ENCODE data around the gene UGGT1.

The UGGT1 gene

DNA sequence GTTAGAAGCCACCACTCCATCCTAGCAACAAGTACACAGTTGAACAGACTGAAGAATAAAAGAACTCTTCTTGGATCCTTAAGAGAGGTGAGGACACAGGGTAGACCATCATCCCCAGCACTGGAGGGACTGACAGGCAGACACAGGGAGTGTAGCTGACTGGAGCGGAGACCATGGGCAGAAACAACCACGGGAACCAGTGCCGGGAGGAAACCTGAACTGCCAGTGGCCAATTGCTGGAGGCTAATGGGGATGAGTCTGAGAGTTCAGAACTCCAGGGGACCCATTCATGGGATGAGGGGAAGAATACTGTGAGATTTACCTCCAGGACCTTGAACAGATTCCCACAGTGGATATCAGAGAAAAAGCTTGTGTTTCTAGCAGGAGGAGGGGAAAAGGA, 150.9 kb downstream of the UGGT1 start:
- DNase-seq (ENCODE audit: low read depth, low spot score) = no peak
- ChIA-PET POLR2A (no interaction called here), CTCF (interaction anchor here (2.9 kb wide), 1 partner anchor 8 kb away, joined by 12 read pairs; no protein-coding TSS in a partner anchor)
- H3K4me3 ChIP-seq (ENCODE audit: low read depth, low read length) = no peak overlapping the region
- TF ChIP-seq, protein P1, sequence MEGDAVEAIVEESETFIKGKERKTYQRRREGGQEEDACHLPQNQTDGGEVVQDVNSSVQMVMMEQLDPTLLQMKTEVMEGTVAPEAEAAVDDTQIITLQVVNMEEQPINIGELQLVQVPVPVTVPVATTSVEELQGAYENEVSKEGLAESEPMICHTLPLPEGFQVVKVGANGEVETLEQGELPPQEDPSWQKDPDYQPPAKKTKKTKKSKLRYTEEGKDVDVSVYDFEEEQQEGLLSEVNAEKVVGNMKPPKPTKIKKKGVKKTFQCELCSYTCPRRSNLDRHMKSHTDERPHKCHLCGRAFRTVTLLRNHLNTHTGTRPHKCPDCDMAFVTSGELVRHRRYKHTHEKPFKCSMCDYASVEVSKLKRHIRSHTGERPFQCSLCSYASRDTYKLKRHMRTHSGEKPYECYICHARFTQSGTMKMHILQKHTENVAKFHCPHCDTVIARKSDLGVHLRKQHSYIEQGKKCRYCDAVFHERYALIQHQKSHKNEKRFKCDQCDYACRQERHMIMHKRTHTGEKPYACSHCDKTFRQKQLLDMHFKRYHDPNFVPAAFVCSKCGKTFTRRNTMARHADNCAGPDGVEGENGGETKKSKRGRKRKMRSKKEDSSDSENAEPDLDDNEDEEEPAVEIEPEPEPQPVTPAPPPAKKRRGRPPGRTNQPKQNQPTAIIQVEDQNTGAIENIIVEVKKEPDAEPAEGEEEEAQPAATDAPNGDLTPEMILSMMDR (IDR thresholded peaks at IDR 0.05; ENCODE audit: insufficient read depth, low read length, missing control alignments) = no peak

Data from AG04449 (cell line).